Neural progenitor cell (in vitro differentiated cells): ENCODE measurements around the gene CXCL12.

Experiments
- EZH2 ChIP-seq: fragments of 200-600 bp; sonication (generic); IDR thresholded peaks from 2 replicates; pipeline ENCODE4 v1.6.1; 2017; ENCODE audit warnings: antibody characterized with exemption, mild to moderate bottlenecking, moderate library complexity
- EZH2phosphoT487 ChIP-seq: fragments of 200-600 bp; sonication (generic); IDR thresholded peaks from 2 replicates; pipeline ENCODE4 v1.6.1; 2017; ENCODE audit warnings: antibody characterized with exemption
- TF ChIP-seq, protein P1 (sequence below): fragments of 200-600 bp; sonication (generic); IDR thresholded peaks from 2 replicates; pipeline ENCODE4 v1.5.1; 2017; ENCODE audit warnings: antibody characterized with exemption, mild to moderate bottlenecking

DNA sequence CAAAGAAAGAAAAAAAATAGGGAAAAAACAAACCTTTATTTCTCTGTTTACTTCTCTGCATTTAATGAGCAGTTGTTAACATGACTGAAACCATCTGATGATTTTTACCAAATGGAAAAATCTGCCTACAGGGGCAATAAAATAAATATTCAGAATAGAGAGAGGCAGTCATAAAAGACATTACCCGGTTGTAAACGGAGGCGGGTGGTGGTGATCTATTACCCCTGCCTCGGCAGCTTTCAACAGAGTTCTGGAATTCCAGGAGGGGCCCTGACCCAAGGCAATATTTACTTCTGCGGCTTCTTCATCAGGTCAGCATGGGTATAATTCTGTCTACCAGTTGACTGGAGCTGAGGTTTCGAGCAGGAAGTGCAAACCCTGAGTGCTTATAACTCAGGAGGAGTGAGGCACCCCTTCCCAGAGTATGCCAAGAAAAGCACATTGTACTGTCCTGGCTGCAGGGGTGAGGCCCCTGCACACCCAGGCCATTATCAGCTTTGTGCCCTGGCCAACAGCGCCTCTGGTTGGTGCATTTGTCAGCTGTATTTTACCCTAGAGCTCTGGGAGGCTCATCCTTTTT is 8.2 kb upstream of the CXCL12 start:
- TF ChIP-seq, protein P1, sequence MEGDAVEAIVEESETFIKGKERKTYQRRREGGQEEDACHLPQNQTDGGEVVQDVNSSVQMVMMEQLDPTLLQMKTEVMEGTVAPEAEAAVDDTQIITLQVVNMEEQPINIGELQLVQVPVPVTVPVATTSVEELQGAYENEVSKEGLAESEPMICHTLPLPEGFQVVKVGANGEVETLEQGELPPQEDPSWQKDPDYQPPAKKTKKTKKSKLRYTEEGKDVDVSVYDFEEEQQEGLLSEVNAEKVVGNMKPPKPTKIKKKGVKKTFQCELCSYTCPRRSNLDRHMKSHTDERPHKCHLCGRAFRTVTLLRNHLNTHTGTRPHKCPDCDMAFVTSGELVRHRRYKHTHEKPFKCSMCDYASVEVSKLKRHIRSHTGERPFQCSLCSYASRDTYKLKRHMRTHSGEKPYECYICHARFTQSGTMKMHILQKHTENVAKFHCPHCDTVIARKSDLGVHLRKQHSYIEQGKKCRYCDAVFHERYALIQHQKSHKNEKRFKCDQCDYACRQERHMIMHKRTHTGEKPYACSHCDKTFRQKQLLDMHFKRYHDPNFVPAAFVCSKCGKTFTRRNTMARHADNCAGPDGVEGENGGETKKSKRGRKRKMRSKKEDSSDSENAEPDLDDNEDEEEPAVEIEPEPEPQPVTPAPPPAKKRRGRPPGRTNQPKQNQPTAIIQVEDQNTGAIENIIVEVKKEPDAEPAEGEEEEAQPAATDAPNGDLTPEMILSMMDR, result no peak
- TF ChIP-seq EZH2 (no peak), EZH2phosphoT487 (no peak)
